Epidermal melanocyte (primary cell): ENCODE results near the gene OR10X1.

Experiments
- DNase-seq: peaks from one replicate; pipeline ENCODE4 v3.0.0; 2011; ENCODE audit warnings: low spot score; ENCODE audit not compliant: insufficient read length

The OR10X1 gene

DNA sequence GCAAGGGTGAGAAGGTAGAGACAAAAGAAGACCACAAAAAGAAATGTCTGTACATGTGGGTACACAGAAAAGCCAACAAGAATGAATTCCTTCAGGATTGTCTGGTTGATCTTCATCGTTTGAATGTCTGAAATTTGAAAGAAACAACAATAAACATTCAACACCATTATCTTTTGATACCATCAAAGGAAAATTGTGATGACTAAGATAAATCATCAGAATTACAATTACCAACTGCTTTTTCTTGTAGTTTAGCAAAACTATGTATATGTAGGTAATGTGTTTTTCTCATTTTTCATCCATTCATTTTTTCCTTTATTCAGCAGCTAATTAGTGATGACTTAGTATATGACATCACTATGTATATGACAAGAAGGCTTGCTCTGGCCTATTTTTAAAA lies at the start of gene OR10X1:
OR10X1 (minus strand) TSS at position 167 of the 400 bp plus-strand sequence; CDS start at position 167, 0 bp downstream.
- no peak for DNase-seq

DNA sequence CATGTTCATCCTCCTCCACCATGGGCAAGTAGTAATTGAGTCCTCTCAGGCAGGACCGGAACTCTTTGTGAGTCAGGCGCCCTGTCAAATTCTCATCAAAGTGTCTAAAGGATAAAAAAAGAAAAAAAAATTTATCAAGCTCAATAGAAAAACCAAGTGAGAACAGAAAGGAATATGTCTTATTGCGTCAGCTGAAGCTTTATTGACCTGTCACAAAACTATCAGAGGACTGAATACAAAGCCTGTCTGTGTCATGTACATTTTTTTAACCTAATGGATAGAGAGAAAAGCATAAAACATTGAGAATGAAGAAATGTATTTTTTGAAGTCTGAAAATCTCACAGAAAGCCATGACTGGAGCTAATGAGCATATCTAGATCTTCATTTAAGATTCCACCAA lies 34.1 kb upstream of the OR10X1 start:
- DNase-seq = no peak

- DNase-seq = no peak
These were observed 32.2 kb upstream of the OR10X1 start for GRCh38 chr1:158611916-158612315.

GRCh38 chr1:158607296-158607695 lies 27.6 kb upstream of the OR10X1 start:
- DNase-seq = no peak

GRCh38 chr1:158604968-158605367 lies 25.3 kb upstream of the OR10X1 start, which contains the start of gene OR10Z1:
Gene OR10Z1 (plus strand): TSS chr1:158605268. CDS start chr1:158606439, 1,171 bp downstream.
- no peak for DNase-seq

DNA sequence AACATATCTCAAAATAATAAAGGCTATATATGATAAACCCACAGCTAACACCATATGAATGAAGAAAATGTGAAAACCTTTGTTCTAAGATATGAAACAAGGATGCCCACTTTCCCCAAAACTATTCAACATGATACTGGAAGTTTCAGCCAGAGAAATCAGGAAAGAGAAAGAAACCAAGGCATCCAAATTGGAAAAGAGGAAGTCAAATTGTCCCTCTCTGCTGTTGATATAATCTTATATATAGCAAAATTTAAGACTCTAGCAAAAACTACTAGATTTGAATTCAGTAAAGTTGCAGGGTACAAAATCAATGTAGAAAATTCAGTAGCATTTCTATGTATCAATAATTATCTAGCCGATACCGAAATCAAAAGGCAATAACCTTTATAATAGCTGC lies 21.0 kb upstream of the OR10X1 start:
- no peak for DNase-seq

- no peak for DNase-seq
These were observed 7.2 kb upstream of the OR10X1 start for GRCh38 chr1:158586942-158587341.

GRCh38 chr1:158583962-158584361 lies 4.3 kb upstream of the OR10X1 start:
- DNase-seq = no peak

GRCh38 chr1:158577561-158577960 lies 2.1 kb downstream of the OR10X1 start:
- no peak for DNase-seq

DNA sequence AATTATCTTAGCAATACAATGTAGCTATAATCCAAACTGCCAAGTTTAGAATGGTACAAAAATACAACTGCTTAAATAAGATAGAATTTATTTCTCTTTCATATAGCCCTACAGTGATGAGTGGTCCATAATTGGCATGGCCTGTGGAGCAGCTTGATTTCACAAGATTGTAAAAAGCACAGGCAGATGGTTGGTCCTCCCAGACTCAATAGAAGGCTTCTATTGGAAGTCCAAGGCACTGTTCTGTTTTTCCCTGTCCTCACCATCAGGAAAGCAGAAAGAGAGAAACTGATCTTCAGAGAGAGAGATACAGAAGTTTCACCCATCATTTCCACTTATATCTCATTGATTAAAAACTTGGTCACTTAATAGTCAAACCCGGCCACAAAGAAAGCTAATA lies 7.5 kb downstream of the OR10X1 start:
- DNase-seq = no peak

DNA sequence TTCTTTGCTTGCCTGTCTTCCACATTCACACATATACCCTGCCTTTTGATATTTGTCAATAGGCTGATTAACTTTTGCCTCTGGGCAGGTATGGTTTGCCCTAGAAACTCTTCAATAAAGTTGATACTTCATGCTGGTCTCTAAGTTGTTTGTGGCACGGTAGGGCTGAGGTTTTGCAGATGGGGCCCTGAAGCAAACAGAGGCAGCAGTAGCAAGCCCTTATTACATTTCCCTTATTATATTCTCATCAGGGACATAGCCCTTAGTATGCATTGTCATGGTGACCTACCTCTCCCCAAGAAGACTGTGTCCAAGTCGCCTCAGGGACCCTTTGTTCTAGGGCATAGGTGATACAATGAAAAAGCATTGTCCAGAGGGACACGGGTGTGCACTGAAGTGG lies 9.2 kb downstream of the OR10X1 start, which contains the start of gene OR6P1:
OR6P1 (minus strand) TSS at position 101 of the 400 bp plus-strand sequence. CDS start 6,976 bp downstream, outside the sequence.
- no peak for DNase-seq

- DNase-seq = no peak
These were observed 15.1 kb downstream of the OR10X1 start for GRCh38 chr1:158564608-158565007.

DNA sequence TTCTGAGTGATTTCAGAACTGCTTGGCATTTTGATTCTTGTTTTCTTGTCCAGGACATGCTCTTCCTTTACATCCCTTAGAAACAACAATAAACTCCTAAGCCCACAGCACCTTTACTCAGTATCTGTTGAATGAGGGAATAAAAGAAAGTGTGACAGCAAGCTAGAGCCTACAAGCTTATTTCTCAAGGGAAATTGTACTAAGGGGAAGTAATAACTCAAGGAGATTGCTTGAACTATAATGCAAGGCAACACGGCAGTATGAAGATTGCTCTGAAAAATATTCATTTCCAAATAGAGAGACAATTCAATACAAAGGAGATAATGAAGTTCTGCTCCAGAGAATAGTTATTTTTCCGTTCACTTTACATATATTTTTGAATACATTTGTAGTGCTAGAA lies 15.8 kb downstream of the OR10X1 start:
- DNase-seq = no peak

DNA sequence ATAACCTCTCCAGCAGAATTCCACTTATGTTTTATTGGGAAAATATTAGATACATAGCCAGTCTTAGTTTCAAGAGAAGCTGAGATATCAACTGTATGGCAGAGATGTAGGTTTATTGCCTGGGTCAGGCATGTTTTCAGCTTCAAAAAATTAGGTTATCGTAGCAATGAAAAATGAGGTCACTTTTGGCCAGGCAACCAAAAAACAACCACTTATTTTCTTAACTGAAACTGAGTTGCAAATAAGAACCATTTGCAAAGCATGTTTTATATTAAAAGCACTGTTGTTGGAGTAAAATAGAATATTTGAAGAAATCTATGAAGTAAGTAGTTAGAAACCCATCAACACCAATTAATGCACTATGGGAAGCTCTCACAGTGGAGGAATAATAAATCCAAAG lies 20.0 kb downstream of the OR10X1 start:
- no peak for DNase-seq

DNA sequence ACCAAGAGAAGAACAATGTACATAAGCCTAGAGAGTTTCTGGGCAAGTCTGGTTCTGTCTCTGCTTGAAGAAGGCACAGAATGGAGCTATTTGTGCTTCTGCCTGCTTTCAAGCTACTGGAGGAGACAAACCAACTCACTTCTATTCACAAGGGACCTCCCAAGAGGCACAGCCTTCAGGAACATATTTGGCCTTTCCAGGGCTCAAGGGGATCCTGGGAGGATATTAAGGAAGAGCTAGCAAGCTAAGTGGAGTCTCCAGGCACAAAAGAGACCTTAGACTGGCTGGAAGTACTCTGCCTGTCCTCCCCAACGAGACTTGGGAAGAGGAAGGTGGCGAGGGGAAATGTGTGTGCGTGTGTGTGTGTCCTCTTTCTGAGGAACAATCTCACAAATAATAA lies 25.3 kb downstream of the OR10X1 start, which contains the start of gene OR6Y1:
OR6Y1 (minus strand) TSS at position 54 of the 400 bp plus-strand sequence. CDS start 6,300 bp downstream, outside the sequence.
- no peak for DNase-seq

DNA sequence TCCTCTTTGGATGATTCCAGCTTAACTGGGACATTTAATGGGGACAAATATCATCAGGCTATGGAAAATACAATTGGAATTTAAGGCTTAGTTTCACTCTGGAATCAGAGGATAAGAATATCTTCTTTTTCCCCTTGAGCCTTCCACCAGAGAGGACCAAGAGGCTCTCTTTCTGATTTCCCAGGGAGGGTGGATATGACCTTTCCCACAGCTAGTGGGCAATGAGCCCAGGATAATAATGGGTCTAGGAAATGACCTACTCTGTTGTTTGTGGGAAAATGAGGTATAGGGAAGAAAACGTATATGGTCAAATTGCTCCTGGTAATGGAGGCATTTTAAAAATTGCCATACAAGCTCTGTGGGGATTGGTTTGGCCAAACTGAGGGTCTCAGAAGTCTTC lies 27.4 kb downstream of the OR10X1 start:
- DNase-seq = no peak

DNA sequence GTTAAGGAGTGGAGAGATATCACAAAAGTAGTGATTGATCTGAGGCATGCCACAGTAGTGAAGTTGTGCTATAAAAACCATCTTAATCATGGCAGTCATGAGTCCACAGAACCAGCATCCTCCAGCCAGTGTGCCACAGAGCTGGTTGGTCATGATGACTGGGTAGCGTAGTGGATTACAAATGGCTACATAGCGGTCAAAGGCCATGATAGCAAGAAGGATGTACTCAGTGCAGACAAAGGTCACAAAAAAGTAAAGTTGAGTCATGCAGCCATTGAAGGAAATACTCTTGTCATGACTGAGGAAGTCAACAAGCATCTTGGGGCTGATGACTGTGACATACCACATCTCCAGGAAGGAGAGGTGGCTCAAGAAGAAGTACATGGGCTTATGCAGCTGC lies 32.2 kb downstream of the OR10X1 start:
- no peak for DNase-seq

GRCh38 chr1:158537609-158538008 lies 42.1 kb downstream of the OR10X1 start:
- DNase-seq = no peak

DNA sequence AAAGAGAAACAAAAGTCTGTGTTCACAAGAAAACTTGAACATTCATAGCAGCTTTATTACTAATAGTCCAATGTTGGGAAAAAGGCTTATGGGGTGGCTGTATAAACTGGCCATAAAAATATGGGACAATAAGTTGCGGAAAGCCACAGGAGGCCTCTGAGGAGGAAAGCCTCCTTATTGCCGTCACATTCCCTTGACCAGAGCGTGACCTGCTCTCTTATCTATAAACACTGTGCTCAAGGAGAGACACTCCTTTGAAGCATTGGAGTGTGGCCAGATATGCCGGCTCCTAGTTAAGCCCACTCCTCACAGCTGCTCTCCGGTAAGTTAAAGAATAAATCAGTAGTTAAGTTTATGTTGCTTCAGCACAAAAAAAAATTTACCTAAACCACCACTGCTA lies 45.2 kb downstream of the OR10X1 start:
- DNase-seq = no peak
